Ectodermal cell (in vitro differentiated cells): ENCODE measurements around the gene ZNF385D.

ENCODE experiments used
- H3K27ac ChIP-seq: 2 replicates; pipeline ENCODE4 v1.7.0; 2013; ENCODE audit warnings: mild to moderate bottlenecking, low read depth, low read length; ENCODE audit not compliant: insufficient read depth, poor library complexity, severe bottlenecking
- H3K27me3 ChIP-seq: 2 replicates; pipeline ENCODE4 v1.7.0; 2013; ENCODE audit warnings: mild to moderate bottlenecking, low read length; ENCODE audit not compliant: insufficient read depth, control insufficient read depth, poor library complexity, severe bottlenecking
- H3K36me3 ChIP-seq: one replicate; pipeline ENCODE4 v1.7.0; 2013; ENCODE audit warnings: low read length; ENCODE audit not compliant: control insufficient read depth, insufficient read depth
- H3K4me1 ChIP-seq: one replicate; pipeline ENCODE4 v1.7.0; 2013; ENCODE audit warnings: low read length; ENCODE audit not compliant: control insufficient read depth, insufficient read depth
- H3K4me3 ChIP-seq: 2 replicates; pipeline ENCODE4 v1.7.0; 2013; ENCODE audit warnings: low read depth, low read length, control low read depth; ENCODE audit not compliant: insufficient read depth
- H3K9me3 ChIP-seq: 2 replicates; pipeline ENCODE4 v1.7.0; 2013; ENCODE audit warnings: mild to moderate bottlenecking, low read length, moderate library complexity; ENCODE audit not compliant: control insufficient read depth
- WGBS, 2 experiments: methylation state at CpG; one replicate each; pipeline ENCODE4 v1.1.7; 2013; ENCODE audit warnings: missing lambda C conversion rate in 2 of 2; 5-methylcytosine and 5-hydroxymethylcytosine counted together

The ZNF385D gene

GRCh38 chr3:21785765-21786437, 34.9 kb upstream of the ZNF385D start:
- Histone ChIP-seq H3K27me3 (no peaks in the 10 kb centered on the region), H3K36me3 (no peaks in the 10 kb centered on the region), H3K4me3 (no peak overlapping the region), H3K27ac (no peak overlapping the region), H3K9me3 (no peaks in the 10 kb centered on the region), H3K4me1 (no peaks in the 10 kb centered on the region)
- 80 to 94% methylated on average over 5 to 8 of the region's 8 CpGs for WGBS, 2 experiments

GRCh38 chr3:21783839-21784238, 32.8 kb upstream of the ZNF385D start:
- Histone ChIP-seq H3K4me1 (no peaks in the 10 kb centered on the region), H3K4me3 (no peak overlapping the region), H3K9me3 (no peaks in the 10 kb centered on the region), H3K27ac (no peak overlapping the region), H3K27me3 (no peaks in the 10 kb centered on the region), H3K36me3 (no peaks in the 10 kb centered on the region)
- 92 to 95% methylated on average over 1 to 4 of the region's 4 CpGs for WGBS, 2 experiments

GRCh38 chr3:21781355-21781754, 30.3 kb upstream of the ZNF385D start:
- Histone ChIP-seq H3K4me3 (no peak overlapping the region), H3K27me3 (no peaks in the 10 kb centered on the region)
- 80% methylated on average over 1 of the region's 2 CpGs; no CpG with 5 or more reads in 1 of the 2 experiments for WGBS, 2 experiments

GRCh38 chr3:21779909-21780308, 28.9 kb upstream of the ZNF385D start:
- 100% methylated on average over 1 of the region's 1 CpG for WGBS, 2 experiments
- no peaks in the 10 kb centered on the region for H3K4me1 ChIP-seq
- no peaks in the 10 kb centered on the region for H3K36me3 ChIP-seq
- H3K9me3 ChIP-seq: no peaks in the 10 kb centered on the region
- no peaks in the 10 kb centered on the region for H3K27me3 ChIP-seq
- no peak overlapping the region for H3K4me3 ChIP-seq
- no peak overlapping the region for H3K27ac ChIP-seq

More at GRCh38 chr3:21781355-21781754, 30.3 kb upstream of the ZNF385D start:
- H3K36me3 ChIP-seq: no peaks in the 10 kb centered on the region
- no peak overlapping the region for H3K27ac ChIP-seq
- H3K4me1 ChIP-seq: no peaks in the 10 kb centered on the region
- no peaks in the 10 kb centered on the region for H3K9me3 ChIP-seq

GRCh38 chr3:21778715-21779114, 27.7 kb upstream of the ZNF385D start:
- Histone ChIP-seq H3K27ac (no peak overlapping the region), H3K4me1 (no peaks in the 10 kb centered on the region), H3K36me3 (no peaks in the 10 kb centered on the region), H3K27me3 (no peaks in the 10 kb centered on the region), H3K9me3 (no peaks in the 10 kb centered on the region), H3K4me3 (no peak overlapping the region)
- WGBS, 2 experiments: no CpG with 5 or more reads among the region's 1 CpG

GRCh38 chr3:21777821-21778220, 26.8 kb upstream of the ZNF385D start:
- no peaks in the 10 kb centered on the region for H3K9me3 ChIP-seq
- WGBS, 2 experiments: 90 to 96% methylated on average over 2 of the region's 2 CpGs
- no peaks in the 10 kb centered on the region for H3K27me3 ChIP-seq
- H3K27ac ChIP-seq: no peak overlapping the region
- no peaks in the 10 kb centered on the region for H3K36me3 ChIP-seq
- H3K4me3 ChIP-seq: no peak overlapping the region
- no peaks in the 10 kb centered on the region for H3K4me1 ChIP-seq

GRCh38 chr3:21766002-21766401, 15.0 kb upstream of the ZNF385D start:
- Histone ChIP-seq H3K4me3 (no peak overlapping the region), H3K27ac (no peak overlapping the region), H3K9me3 (no peaks in the 10 kb centered on the region), H3K4me1 (no peaks in the 10 kb centered on the region), H3K27me3 (no peaks in the 10 kb centered on the region), H3K36me3 (no peaks in the 10 kb centered on the region)
- WGBS, 2 experiments: 89 to 97% methylated on average over 1 of the region's 2 CpGs

GRCh38 chr3:21755896-21756295, 4.9 kb upstream of the ZNF385D start:
- H3K9me3 ChIP-seq: no peaks in the 10 kb centered on the region
- no peaks in the 10 kb centered on the region for H3K36me3 ChIP-seq
- H3K27me3 ChIP-seq: no peaks in the 10 kb centered on the region
- no peak overlapping the region for H3K27ac ChIP-seq
- WGBS, 2 experiments: 84 to 85% methylated on average over 5 of the region's 5 CpGs
- peaks cover 3% of the 10 kb centered on the region for H3K4me1 ChIP-seq
- H3K4me3 ChIP-seq: no peak overlapping the region

GRCh38 chr3:21754839-21755238, 3.8 kb upstream of the ZNF385D start:
- no peak overlapping the region for H3K27ac ChIP-seq
- H3K9me3 ChIP-seq: no peaks in the 10 kb centered on the region
- H3K4me1 ChIP-seq: peaks cover 3% of the 10 kb centered on the region
- no peak overlapping the region for H3K4me3 ChIP-seq
- 92 to 100% methylated on average over 1 of the region's 1 CpG for WGBS, 2 experiments
- H3K36me3 ChIP-seq: no peaks in the 10 kb centered on the region
- peaks cover 3% of the 10 kb centered on the region for H3K27me3 ChIP-seq

- WGBS, 2 experiments: 32 to 33% methylated on average over 1 to 3 of the region's 3 CpGs
- H3K4me3 ChIP-seq: no peak overlapping the region
- no peak overlapping the region for H3K27ac ChIP-seq
- peaks cover 3% of the 10 kb centered on the region for H3K4me1 ChIP-seq
- no peaks in the 10 kb centered on the region for H3K9me3 ChIP-seq
- H3K27me3 ChIP-seq: peaks cover 3% of the 10 kb centered on the region
- H3K36me3 ChIP-seq: no peaks in the 10 kb centered on the region
Measured at GRCh38 chr3:21752749-21753347, 1.8 kb upstream of the ZNF385D start.
